ENCODE results near the gene SCUBE3.
A peak's percentile ranks its signal among the peaks of the same experiment; 100 is the strongest.

SCUBE3 gene

GRCh38 chr6:35242906-35243305, 29.1 kb downstream of the SCUBE3 start:
- DNase-seq, result no peak

GRCh38 chr6:35243386-35243958, 29.7 kb downstream of the SCUBE3 start:
- DNase-seq, result no peak

- DNase-seq, result no peak
Measured at GRCh38 chr6:35244551-35244950, 30.8 kb downstream of the SCUBE3 start.

- DNase-seq, result no peak
Measured at GRCh38 chr6:35247642-35248231, 34.0 kb downstream of the SCUBE3 start.

- DNase-seq, result no peak
Measured at GRCh38 chr6:35248300-35248699, 34.5 kb downstream of the SCUBE3 start.

- no peak for DNase-seq
Measured at GRCh38 chr6:35248965-35249364, 35.2 kb downstream of the SCUBE3 start.

- DNase-seq, result no peak
Measured at GRCh38 chr6:35251949-35252348, 38.2 kb downstream of the SCUBE3 start.

- DNase-seq, result no peak
Measured at GRCh38 chr6:35253249-35253648, 39.5 kb downstream of the SCUBE3 start.

GRCh38 chr6:35258336-35258735, 44.6 kb downstream of the SCUBE3 start:
- DNase-seq, result no peak

GRCh38 chr6:35258858-35259193, 45.1 kb downstream of the SCUBE3 start:
- DNase-seq, result no peak

GRCh38 chr6:35259194-35259947, 45.6 kb downstream of the SCUBE3 start, which contains the start of gene ZNF76:
Gene ZNF76 (plus strand): TSS chr6:35259735. CDS start chr6:35281152, 21,417 bp downstream.
- peak; percentile 85 for DNase-seq

GRCh38 chr6:35259948-35260590, 46.3 kb downstream of the SCUBE3 start:
- peak; percentile 34 for DNase-seq

- no peak for DNase-seq
Measured at GRCh38 chr6:35260591-35261570, 47.1 kb downstream of the SCUBE3 start.

GRCh38 chr6:35262596-35262995, 48.8 kb downstream of the SCUBE3 start:
- DNase-seq, result no peak

- DNase-seq, result no peak
Measured at GRCh38 chr6:35264550-35265274, 51.0 kb downstream of the SCUBE3 start.

- DNase-seq, result no peak
Measured at GRCh38 chr6:35265523-35265922, 51.8 kb downstream of the SCUBE3 start.

GRCh38 chr6:35267446-35267845, 53.7 kb downstream of the SCUBE3 start:
- DNase-seq, result no peak

GRCh38 chr6:35267897-35268296, 54.1 kb downstream of the SCUBE3 start:
- DNase-seq, result no peak

GRCh38 chr6:35272005-35272404, 58.2 kb downstream of the SCUBE3 start:
- DNase-seq, result no peak

- no peak for DNase-seq
Measured at GRCh38 chr6:35273822-35274559, 60.2 kb downstream of the SCUBE3 start.

GRCh38 chr6:35275744-35276260, 62.0 kb downstream of the SCUBE3 start:
- no peak for DNase-seq
